Activated naive CD8-positive, alpha-beta T cell treated with anti-CD3 and anti-CD28 coated beads for 36 hours (primary cell): Measurements from ENCODE around the gene PLXNB3. TPM values are rescaled to one million over a fixed set of nuclear protein-coding genes. Genes with fewer than 3 reads are reported as not detected.
A peak's percentile ranks its signal among the peaks of the same experiment; 100 is the strongest.
"Not testable (repeated sequence)": the region's sequence is repeated elsewhere in the genome, so short reads cannot be mapped to it uniquely, and the experiment has no call there.

Source experiments
- DNase-seq: peaks from one replicate; pipeline ENCODE4 v3.0.0; 2021
- H3K27ac Mint-ChIP-seq: one replicate; pipeline ENCODE4 v1.8.0; 2022; ENCODE audit warnings: mild to moderate bottlenecking, moderate library complexity, mixed read lengths
- H3K27me3 Mint-ChIP-seq: one replicate; pipeline ENCODE4 v1.8.0; 2022; ENCODE audit warnings: mild to moderate bottlenecking, mixed read lengths
- H3K36me3 Mint-ChIP-seq: one replicate; pipeline ENCODE4 v1.8.0; 2021; ENCODE audit warnings: mild to moderate bottlenecking, mixed read lengths
- H3K4me1 Mint-ChIP-seq: one replicate; pipeline ENCODE4 v1.8.0; 2021; ENCODE audit warnings: mixed read lengths
- H3K4me3 Mint-ChIP-seq: one replicate; pipeline ENCODE4 v1.8.0; 2022; ENCODE audit warnings: mild to moderate bottlenecking, moderate library complexity, mixed read lengths
- H3K9me3 Mint-ChIP-seq: one replicate; pipeline ENCODE4 v1.8.0; 2022; ENCODE audit warnings: mixed read lengths
- total RNA-seq, 2 experiments: library from RNA; stranded (reverse); gene quantifications; one replicate each; pipeline ENCODE4 v1.2.3, GENCODE V29; 2021

The PLXNB3 gene
- total RNA-seq, 2 experiments from 2014 or later, result 2.8 to 4.2 TPM

GRCh38 chrX:153800746-153801145, 36.7 kb downstream of the PLXNB3 start:
- H3K27me3 Mint-ChIP-seq, result no peaks in the 10 kb centered on the region
- no peaks in the 10 kb centered on the region for H3K9me3 Mint-ChIP-seq
- H3K27ac Mint-ChIP-seq, result no peak overlapping the region
- no peak overlapping the region for H3K4me3 Mint-ChIP-seq
- H3K4me1 Mint-ChIP-seq, result peaks cover 4% of the 10 kb centered on the region
- DNase-seq, result no peak
- peaks cover 11% of the 10 kb centered on the region for H3K36me3 Mint-ChIP-seq

- H3K36me3 Mint-ChIP-seq, result peaks cover 2% of the 10 kb centered on the region
- no peak for DNase-seq
- no peaks in the 10 kb centered on the region for H3K4me1 Mint-ChIP-seq
- H3K4me3 Mint-ChIP-seq, result no peak overlapping the region
- H3K27ac Mint-ChIP-seq, result no peak overlapping the region
- no peaks in the 10 kb centered on the region for H3K9me3 Mint-ChIP-seq
- no peaks in the 10 kb centered on the region for H3K27me3 Mint-ChIP-seq
These were observed 37.6 kb downstream of the PLXNB3 start for GRCh38 chrX:153801669-153802068.

GRCh38 chrX:153802513-153803045, 38.5 kb downstream of the PLXNB3 start:
- DNase-seq, result no peak
- Mint-ChIP-seq H3K27ac (no peak overlapping the region), H3K36me3 (no peaks in the 10 kb centered on the region), H3K9me3 (no peaks in the 10 kb centered on the region), H3K4me3 (no peak overlapping the region), H3K4me1 (no peaks in the 10 kb centered on the region), H3K27me3 (no peaks in the 10 kb centered on the region)

GRCh38 chrX:153803211-153804099, 39.4 kb downstream of the PLXNB3 start:
- H3K36me3 Mint-ChIP-seq, result no peaks in the 10 kb centered on the region
- H3K9me3 Mint-ChIP-seq, result no peaks in the 10 kb centered on the region
- H3K27ac Mint-ChIP-seq, result no peak overlapping the region
- H3K4me3 Mint-ChIP-seq, result no peak overlapping the region
- H3K4me1 Mint-ChIP-seq, result no peaks in the 10 kb centered on the region
- H3K27me3 Mint-ChIP-seq, result no peaks in the 10 kb centered on the region
- DNase-seq, result no peak

- Mint-ChIP-seq H3K36me3 (no peaks in the 10 kb centered on the region), H3K4me1 (no peaks in the 10 kb centered on the region), H3K9me3 (no peaks in the 10 kb centered on the region), H3K27me3 (no peaks in the 10 kb centered on the region), H3K4me3 (no peak overlapping the region), H3K27ac (no peak overlapping the region)
- no peak for DNase-seq
These were observed 40.1 kb downstream of the PLXNB3 start for GRCh38 chrX:153804100-153804595.

GRCh38 chrX:153804621-153805020, 40.6 kb downstream of the PLXNB3 start:
- Mint-ChIP-seq H3K27me3 (no peaks in the 10 kb centered on the region), H3K9me3 (no peaks in the 10 kb centered on the region), H3K36me3 (no peaks in the 10 kb centered on the region), H3K27ac (no peak overlapping the region), H3K4me1 (no peaks in the 10 kb centered on the region), H3K4me3 (no peak overlapping the region)
- DNase-seq, result no peak

- DNase-seq, result no peak
- Mint-ChIP-seq H3K9me3 (no peaks in the 10 kb centered on the region), H3K27ac (no peak overlapping the region), H3K27me3 (no peaks in the 10 kb centered on the region), H3K36me3 (no peaks in the 10 kb centered on the region), H3K4me3 (no peak overlapping the region), H3K4me1 (no peaks in the 10 kb centered on the region)
These were observed 41.4 kb downstream of the PLXNB3 start for GRCh38 chrX:153805436-153805835.

GRCh38 chrX:153806999-153807575, 43.0 kb downstream of the PLXNB3 start:
- Mint-ChIP-seq H3K9me3 (no peaks in the 10 kb centered on the region), H3K4me3 (no peak overlapping the region), H3K27ac (no peak overlapping the region), H3K27me3 (no peaks in the 10 kb centered on the region), H3K4me1 (no peaks in the 10 kb centered on the region), H3K36me3 (no peaks in the 10 kb centered on the region)
- no peak for DNase-seq

- no peaks in the 10 kb centered on the region for H3K9me3 Mint-ChIP-seq
- no peak overlapping the region for H3K27ac Mint-ChIP-seq
- H3K4me3 Mint-ChIP-seq, result no peak overlapping the region
- H3K4me1 Mint-ChIP-seq, result no peaks in the 10 kb centered on the region
- H3K27me3 Mint-ChIP-seq, result no peaks in the 10 kb centered on the region
- H3K36me3 Mint-ChIP-seq, result no peaks in the 10 kb centered on the region
- no peak for DNase-seq
These were observed 43.9 kb downstream of the PLXNB3 start for GRCh38 chrX:153807976-153808375.

GRCh38 chrX:153812220-153812619, 48.2 kb downstream of the PLXNB3 start:
- Mint-ChIP-seq H3K9me3 (no peaks in the 10 kb centered on the region), H3K36me3 (no peaks in the 10 kb centered on the region), H3K27me3 (peaks cover 3% of the 10 kb centered on the region), H3K27ac (no peak overlapping the region), H3K4me1 (peaks cover 11% of the 10 kb centered on the region), H3K4me3 (no peak overlapping the region)
- DNase-seq, result no peak

GRCh38 chrX:153813161-153813560, 49.1 kb downstream of the PLXNB3 start:
- Mint-ChIP-seq H3K27me3 (peaks cover 3% of the 10 kb centered on the region), H3K36me3 (no peaks in the 10 kb centered on the region), H3K4me3 (no peak overlapping the region), H3K27ac (no peak overlapping the region), H3K4me1 (peaks cover 14% of the 10 kb centered on the region), H3K9me3 (no peaks in the 10 kb centered on the region)
- DNase-seq, result no peak

GRCh38 chrX:153814591-153815315, 50.7 kb downstream of the PLXNB3 start:
- Mint-ChIP-seq H3K27ac (no peak overlapping the region), H3K4me3 (no peak overlapping the region), H3K9me3 (no peaks in the 10 kb centered on the region), H3K27me3 (peaks cover 3% of the 10 kb centered on the region), H3K4me1 (peaks cover 14% of the 10 kb centered on the region), H3K36me3 (no peaks in the 10 kb centered on the region)
- no peak for DNase-seq

- peaks cover 17% of the 10 kb centered on the region for H3K4me1 Mint-ChIP-seq
- H3K9me3 Mint-ChIP-seq, result no peaks in the 10 kb centered on the region
- no peak overlapping the region for H3K27ac Mint-ChIP-seq
- no peak overlapping the region for H3K4me3 Mint-ChIP-seq
- DNase-seq, result peak; percentile 38
- peaks cover 3% of the 10 kb centered on the region for H3K27me3 Mint-ChIP-seq
- no peaks in the 10 kb centered on the region for H3K36me3 Mint-ChIP-seq
These were observed 53.0 kb downstream of the PLXNB3 start for GRCh38 chrX:153816831-153817690.

- not testable (repeated sequence) for H3K4me3 Mint-ChIP-seq, DNase-seq, H3K27ac Mint-ChIP-seq, H3K9me3 Mint-ChIP-seq, H3K27me3 Mint-ChIP-seq, H3K36me3 Mint-ChIP-seq
- peaks cover 22% of the 10 kb centered on the region for H3K4me1 Mint-ChIP-seq
These were observed 54.0 kb downstream of the PLXNB3 start for GRCh38 chrX:153818064-153818463.
